Kidney (tissue), 14 donors: ENCODE results near the gene SNAP29. TPM values are rescaled to one million over a fixed set of nuclear protein-coding genes. Genes with fewer than 3 reads are reported as not detected.

Experiments used
- DNase-seq, 5 donors: peaks; one replicate each; pipeline ENCODE4 v3.0.0-alpha.2; 2013 to 2020
- FAIRE-seq: peaks from 2 replicates; lab custom pipeline; 2012; peaks lifted over from hg19 to GRCh38; lab: Jason Lieb, UNC
- H3K27ac ChIP-seq, 2 donors: one replicate each; pipeline ENCODE4 v1.7.0; 2013; ENCODE audit warnings: low read depth in 2 of 2, low read length in 2 of 2, inconsistent platforms in 1 of 2
- H3K27me3 ChIP-seq: one replicate; pipeline ENCODE4 v1.7.1; 2013; ENCODE audit warnings: low read length, inconsistent platforms; ENCODE audit not compliant: control insufficient read depth, insufficient read depth
- H3K36me3 ChIP-seq, 3 donors: one replicate each; pipeline versions ENCODE4 v1.7.0 to v1.7.1; 2013; ENCODE audit warnings: low read length in 3 of 3, control low read depth in 1 of 3, inconsistent platforms in 1 of 3; ENCODE audit not compliant: insufficient read depth in 3 of 3, control insufficient read depth in 2 of 3
- H3K4me1 ChIP-seq, 3 donors: one replicate each; pipeline versions ENCODE4 v1.7.0 to v1.7.1; 2013; ENCODE audit warnings: low read length in 3 of 3, inconsistent platforms in 1 of 3, low read depth in 1 of 3; ENCODE audit not compliant: control insufficient read depth in 2 of 3, insufficient read depth in 2 of 3
- H3K4me3 ChIP-seq, 3 donors: one replicate each; pipeline versions ENCODE4 v1.7.0 to v1.8.1; 2013; ENCODE audit warnings: low read length in 3 of 3, control low read depth in 1 of 3, inconsistent platforms in 1 of 3
- H3K9ac ChIP-seq, 3 donors: one replicate each; pipeline versions ENCODE4 v1.7.0 to v1.7.1; 2013; ENCODE audit warnings: low read length in 3 of 3, control low read depth in 1 of 3, inconsistent platforms in 1 of 3
- H3K9me3 ChIP-seq, 3 donors: one replicate each; pipeline versions ENCODE4 v1.7.0 to v1.7.1; 2013; ENCODE audit warnings: low read length in 3 of 3, control low read depth in 1 of 3, inconsistent platforms in 1 of 3; ENCODE audit not compliant: control insufficient read depth in 2 of 3, insufficient read depth in 1 of 3
- CTCF ChIP-seq: IDR thresholded peaks from 3 replicates; pipeline ENCODE4 v1.5.1; 2012; ENCODE audit warnings: mild to moderate bottlenecking, moderate library complexity, borderline replicate concordance; ENCODE audit not compliant: insufficient read depth; ENCODE audit errors: extremely low read depth
- intact Hi-C: fragments of 100-400 bp; cut with DNase I; formaldehyde crosslinking; loops from one replicate; pipeline ENCODE4 v1.11.1; 2022
- polyA plus RNA-seq: library from polyadenylated mRNA; stranded (reverse); fragments of 350-450 nt; fragmentation: Illumina TruSeq; extraction: RNeasy Lipid Tissue Mini Kit (QIAGEN cat#74804); gene quantifications from one replicate; pipeline ENCODE4 v1.2.3, GENCODE V29; 2014; ENCODE audit warnings: low read depth, low replicate concordance; ENCODE audit not compliant: insufficient read depth
- total RNA-seq: library from RNA; stranded (reverse); fragmentation: NEBNext Ultra II Directional; extraction: Animal tissue kit (Norgen Biotek cat#: 25700); gene quantifications from one replicate; pipeline ENCODE4 v1.2.1, GENCODE V29; 2021
- donor health status: control.
- donor health status: control.
- donor health status: control.
- donor health status: control.
- donor health status: control.
- donor health status: DM: yes; HTN: yes; CAD: no.
- donor health status: Normal renal cell carcinoma (clear cell type).

Gene SNAP29
- total and polyA plus RNA-seq, 2 donors from 2014 or later, result 25.4 to 26.8 TPM

GRCh38 chr22:20811171-20811570, 47.6 kb upstream of the SNAP29 start:
- Histone ChIP-seq H3K9ac (no peak overlapping the region), H3K4me3 (no peak overlapping the region), H3K9me3 (no peaks in the 10 kb centered on the region), H3K27me3 (no peaks in the 10 kb centered on the region), H3K27ac (no peak overlapping the region), H3K4me1 (no peaks in the 10 kb centered on the region), H3K36me3 (peaks cover 7 to 29% (median 23%) of the 10 kb centered on the region in 3 donors)
- DNase-seq, result no peak
- TF ChIP-seq CTCF, result no peak
- intact Hi-C loops, result no loop called here
- no peak for FAIRE-seq

GRCh38 chr22:20811971-20812660, 46.7 kb upstream of the SNAP29 start:
- no peak for TF ChIP-seq CTCF
- no peak overlapping the region for H3K27ac ChIP-seq
- no peak overlapping the region for H3K4me3 ChIP-seq
- intact Hi-C loops, result no loop called here
- no peak overlapping the region for H3K9ac ChIP-seq
- no peaks in the 10 kb centered on the region for H3K4me1 ChIP-seq
- no peaks in the 10 kb centered on the region for H3K9me3 ChIP-seq
- H3K27me3 ChIP-seq, result no peaks in the 10 kb centered on the region
- FAIRE-seq (no peak), DNase-seq (peak in 1 of 5 donors; percentile 12)
- H3K36me3 ChIP-seq, result peaks cover 9 to 27% (median 16%) of the 10 kb centered on the region in 3 donors

GRCh38 chr22:20813056-20813455, 45.8 kb upstream of the SNAP29 start:
- H3K27me3 ChIP-seq, result no peaks in the 10 kb centered on the region
- H3K4me3 ChIP-seq, result no peak overlapping the region
- no peak for TF ChIP-seq CTCF
- H3K9me3 ChIP-seq, result no peaks in the 10 kb centered on the region
- DNase-seq (no peak), FAIRE-seq (no peak)
- H3K4me1 ChIP-seq, result no peaks in the 10 kb centered on the region
- H3K27ac ChIP-seq, result no peak overlapping the region
- no peak overlapping the region for H3K9ac ChIP-seq
- intact Hi-C loops, result no loop called here
- peaks cover 7 to 21% (median 11%) of the 10 kb centered on the region in 3 donors for H3K36me3 ChIP-seq
